ENCODE data around the gene NPAS3.

- TF ChIP-seq POLR2A (IDR thresholded peaks at IDR 0.05; ENCODE audit: low read length) (no peak), GATA1 (IDR thresholded peaks at IDR 0.05; ENCODE audit: low read depth, low read length) (no peak)
Observed at GRCh38 chr14:33019346-33019745, 80.7 kb downstream of the NPAS3 start.

Data from erythroblast (primary cell).